Body of pancreas (tissue), 4 donors: ENCODE data around the gene SYN1.

ENCODE experiments used
- CTCF ChIP-seq, 7 experiments: fragments of 450-650 bp in 4 of 7; fragments of 200-600 bp in 3 of 7; sonication (generic) in 3 of 7; IDR thresholded peaks; one replicate each; pipeline ENCODE4 v1.5.1; 2016 to 2019; ENCODE audit warnings: antibody characterized with exemption in 7 of 7
- POLR2A ChIP-seq, 3 donors: fragments of 450-650 bp; IDR thresholded peaks; one replicate each; pipeline ENCODE4 v1.6.1; 2016; ENCODE audit warnings: antibody characterized with exemption in 3 of 3, mild to moderate bottlenecking in 2 of 3

DNA sequence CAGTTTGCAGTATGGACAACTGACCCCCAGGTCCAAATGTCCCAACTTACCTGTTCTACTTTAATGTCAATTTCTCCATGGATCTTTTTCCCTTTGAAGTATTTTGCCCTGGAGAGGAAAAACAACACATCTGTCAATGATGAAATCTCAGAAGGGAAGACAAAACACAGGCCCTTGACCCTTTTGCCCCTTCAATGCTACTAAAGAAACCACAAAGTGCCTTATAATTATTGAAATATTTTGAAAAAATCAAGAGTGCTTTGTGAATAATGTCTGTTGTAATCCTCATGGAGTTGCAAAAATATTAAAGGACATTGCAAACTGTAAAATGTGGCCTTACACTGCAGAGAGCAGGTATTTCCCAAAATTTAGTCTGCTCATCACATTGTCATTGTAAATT lies 12.6 kb downstream of the SYN1 start:
- TF ChIP-seq CTCF (IDR thresholded peaks at IDR 0.05) (no peak), POLR2A (IDR thresholded peaks at IDR 0.05) (no peak)
